Liver (tissue), 9 donors: ENCODE data around the gene YBX2. TPM values are rescaled to one million over a fixed set of nuclear protein-coding genes. Genes with fewer than 3 reads are reported as not detected.
A peak's percentile ranks its signal among the peaks of the same experiment; 100 is the strongest.

Source experiments
- DNase-seq: peaks from one replicate; pipeline ENCODE4 v3.0.0-alpha.2; 2017; ENCODE audit warnings: low spot score
- H3K27ac ChIP-seq, 2 donors: one replicate each; pipeline ENCODE4 v1.7.0; 2013; ENCODE audit warnings: inconsistent platforms in 2 of 2, low read length in 2 of 2, control low read depth in 1 of 2, low read depth in 1 of 2, mild to moderate bottlenecking in 1 of 2
- H3K27me3 ChIP-seq, 4 donors: one replicate each; pipeline versions ENCODE4 v1.6.1 to v1.7.0; 2013; ENCODE audit warnings: low read length in 3 of 4, inconsistent platforms in 1 of 4, mild to moderate bottlenecking in 1 of 4, moderate library complexity in 1 of 4; ENCODE audit not compliant: control insufficient read depth in 4 of 4, insufficient read depth in 4 of 4
- H3K36me3 ChIP-seq, 4 donors: one replicate each; pipeline versions ENCODE4 v1.6.1 to v1.7.0; 2013; ENCODE audit warnings: low read length in 3 of 4, mild to moderate bottlenecking in 3 of 4, low read depth in 1 of 4, moderate library complexity in 1 of 4; ENCODE audit not compliant: control insufficient read depth in 4 of 4, insufficient read depth in 3 of 4
- H3K4me1 ChIP-seq, 4 donors: one replicate each; pipeline versions ENCODE4 v1.6.1 to v1.7.0; 2013; ENCODE audit warnings: low read length in 3 of 4, mild to moderate bottlenecking in 3 of 4, moderate library complexity in 1 of 4; ENCODE audit not compliant: control insufficient read depth in 4 of 4, insufficient read depth in 4 of 4
- H3K4me3 ChIP-seq, 3 donors: one replicate each; pipeline versions ENCODE4 v1.6.1 to v1.7.0; 2013; ENCODE audit warnings: low read length in 3 of 3, control low read depth in 1 of 3, low read depth in 1 of 3, mild to moderate bottlenecking in 1 of 3
- H3K9ac ChIP-seq, 2 donors: one replicate each; pipeline ENCODE4 v1.7.0; 2013; ENCODE audit warnings: low read length in 2 of 2, mild to moderate bottlenecking in 2 of 2, moderate library complexity in 2 of 2, control low read depth in 1 of 2, low read depth in 1 of 2
- H3K9me3 ChIP-seq, 4 donors: one replicate each; pipeline versions ENCODE4 v1.6.1 to v1.7.0; 2013; ENCODE audit warnings: low read length in 3 of 4; ENCODE audit not compliant: control insufficient read depth in 4 of 4
- ATF3 ChIP-seq: IDR thresholded peaks from 2 replicates; pipeline ENCODE4 v1.6.1; 2016; ENCODE audit warnings: antibody characterized with exemption
- CTCF ChIP-seq: fragments of 150-350 bp; IDR thresholded peaks from 2 replicates; pipeline ENCODE4 v1.5.1; 2017; ENCODE audit warnings: improper control_type of control experiment, low read depth, low read length; ENCODE audit not compliant: missing input control
- EGR1 ChIP-seq, 2 donors: IDR thresholded peaks; 2 replicates each; pipeline ENCODE4 v1.6.1; 2016 to 2018; ENCODE audit warnings: antibody characterized with exemption in 2 of 2, low read depth in 2 of 2
- FOXA1 ChIP-seq: IDR thresholded peaks from 2 replicates; pipeline ENCODE4 v1.6.1; 2016; ENCODE audit warnings: antibody characterized with exemption
- FOXA2 ChIP-seq: IDR thresholded peaks from 2 replicates; pipeline ENCODE4 v1.6.1; 2016; ENCODE audit warnings: antibody characterized with exemption
- GABPA ChIP-seq, 2 donors: IDR thresholded peaks in 1 of 2; conservative IDR thresholded peaks in 1 of 2; 2 replicates each; pipeline ENCODE4 v1.6.1; 2016; ENCODE audit warnings: antibody characterized with exemption in 2 of 2, mild to moderate bottlenecking in 1 of 2, moderate library complexity in 1 of 2
- HNF4A ChIP-seq, 2 donors: conservative IDR thresholded peaks; 2 replicates each; pipeline ENCODE4 v1.6.1; 2016; ENCODE audit warnings: antibody characterized with exemption in 2 of 2, mild to moderate bottlenecking in 2 of 2
- HNF4G ChIP-seq: IDR thresholded peaks from 2 replicates; pipeline ENCODE4 v1.6.1; 2016; ENCODE audit warnings: antibody characterized with exemption
- JUND ChIP-seq, 2 donors: IDR thresholded peaks; 2 replicates each; pipeline ENCODE4 v1.6.1; 2016; ENCODE audit warnings: antibody characterized with exemption in 2 of 2
- MAX ChIP-seq: IDR thresholded peaks from 2 replicates; pipeline ENCODE4 v1.6.1; 2016; ENCODE audit warnings: antibody characterized with exemption
- NR2F2 ChIP-seq: IDR thresholded peaks from 2 replicates; pipeline ENCODE4 v1.6.1; 2016; ENCODE audit warnings: antibody characterized with exemption
- RAD21 ChIP-seq, 2 donors: IDR thresholded peaks; 2 replicates each; pipeline ENCODE4 v1.6.1; 2016; ENCODE audit warnings: antibody characterized with exemption in 2 of 2, mild to moderate bottlenecking in 2 of 2
- REST ChIP-seq: IDR thresholded peaks from 2 replicates; pipeline ENCODE4 v1.6.1; 2016; ENCODE audit warnings: antibody characterized with exemption, mild to moderate bottlenecking
- RXRA ChIP-seq, 2 donors: IDR thresholded peaks; 2 replicates each; pipeline ENCODE4 v1.6.1; 2017 to 2018; ENCODE audit warnings: antibody characterized with exemption in 2 of 2, mild to moderate bottlenecking in 1 of 2
- SP1 ChIP-seq: IDR thresholded peaks from 2 replicates; pipeline ENCODE4 v1.6.1; 2018; ENCODE audit warnings: antibody characterized with exemption, mild to moderate bottlenecking
- TAF1 ChIP-seq: conservative IDR thresholded peaks from 2 replicates; pipeline ENCODE4 v1.6.1; 2016; ENCODE audit warnings: antibody characterized with exemption, mild to moderate bottlenecking
- YY1 ChIP-seq: IDR thresholded peaks from 2 replicates; pipeline ENCODE4 v1.6.1; 2016; ENCODE audit warnings: antibody characterized with exemption, mild to moderate bottlenecking
- ZBTB33 ChIP-seq: IDR thresholded peaks from 2 replicates; pipeline ENCODE4 v1.6.1; 2016; ENCODE audit warnings: antibody characterized with exemption
- WGBS: extraction: QIAGEN DNeasy Blood & Tissue Kit; methylation state at CpG from one replicate; pipeline ENCODE4 v1.1.7; 2013; 5-methylcytosine and 5-hydroxymethylcytosine counted together
- polyA plus RNA-seq, 2 donors: library from polyadenylated mRNA; stranded (reverse) in 1 of 2; unstranded in 1 of 2; fragments of 200-250 nt in 1 of 2; fragments of >200 nt in 1 of 2; fragmentation: Nextera tagmentation in 1 of 2; extraction: Ambion mirVana in 1 of 2; gene quantifications; one replicate each; pipeline versions ENCODE4 v1.2.1 to v1.2.3, GENCODE V29; 2013 to 2015
- total RNA-seq, 2 donors: library from RNA; depleted of rRNA; stranded (reverse); fragments of >200 nt; gene quantifications; one replicate each; pipeline ENCODE4 v1.2.3, GENCODE V29; 2014
- donor health status: healthy.
- donor health status: healthy.
- donor health status: healthy.
- donor health status: healthy.
- donor health status: healthy.

Gene YBX2
- total and polyA plus RNA-seq, 4 donors, result 0.33 to 0.75 (median 0.57) TPM

- no peak for TF ChIP-seq CTCF
- peak; percentile 56 to 64 for TF ChIP-seq JUND (IDR thresholded peaks at IDR 0.05)
- peak; percentile 95 to 99 for TF ChIP-seq EGR1 (IDR thresholded peaks at IDR 0.05; ENCODE audit: low read depth in 2 of 2)
Measured at GRCh38 chr17:7258731-7259554, 35.5 kb downstream of the YBX2 start (continued).

GRCh38 chr17:7256766-7257456 lies 37.5 kb downstream of the YBX2 start:
- H3K27ac ChIP-seq, result peak overlapping the region; percentile 10 to 29
- H3K36me3 ChIP-seq, result peaks cover 0 to 15% (median 9%) of the 10 kb centered on the region in 4 donors
- no peaks in the 10 kb centered on the region for H3K9me3 ChIP-seq
- no peaks in the 10 kb centered on the region for H3K27me3 ChIP-seq
- H3K4me1 ChIP-seq, result peaks cover 11 to 47% (median 29%) of the 10 kb centered on the region in 4 donors
- TF ChIP-seq SP1, result no peak
- TF ChIP-seq MAX, result no peak
- TF ChIP-seq YY1, result no peak
- TF ChIP-seq EGR1 (IDR thresholded peaks at IDR 0.05; ENCODE audit: low read depth in 2 of 2), result no peak
- no peak for TF ChIP-seq FOXA1
- no peak for TF ChIP-seq CTCF
- TF ChIP-seq FOXA2, result no peak
- no peak for TF ChIP-seq GABPA (IDR thresholded peaks at IDR 0.05 in 1 of 2, conservative IDR thresholded peaks at IDR 0.05 in 1 of 2)
- TF ChIP-seq HNF4G, result no peak
- TF ChIP-seq JUND (IDR thresholded peaks at IDR 0.05), result no peak
- no peak for TF ChIP-seq HNF4A (conservative IDR thresholded peaks at IDR 0.05)
- no peak for TF ChIP-seq TAF1
- no peak for TF ChIP-seq ZBTB33
- no peak for TF ChIP-seq RAD21 (IDR thresholded peaks at IDR 0.05)
- no peak for TF ChIP-seq NR2F2
- no peak for TF ChIP-seq REST
- no peak for TF ChIP-seq ATF3
- no peak for TF ChIP-seq RXRA (IDR thresholded peaks at IDR 0.05)
- WGBS, result 90% methylated on average over 8 of the region's 8 CpGs
- no peak overlapping the region for H3K4me3 ChIP-seq
- no peak overlapping the region for H3K9ac ChIP-seq
- DNase-seq, result no peak
